AG09309 (cell line): Measurements from ENCODE around the gene ESR2.
"Not testable (repeated sequence)": the region's sequence is repeated elsewhere in the genome, so short reads cannot be mapped to it uniquely, and the experiment has no call there.

ENCODE experiments used
- DNase-seq: peaks from one replicate; pipeline ENCODE4 v3.0.0-alpha.2; 2010; ENCODE audit warnings: low read depth
- H3K4me3 ChIP-seq: 2 replicates; pipeline ENCODE4 v1.5.1; 2011; ENCODE audit warnings: mild to moderate bottlenecking, low read depth, low read length, moderate library complexity; ENCODE audit not compliant: control insufficient read depth
- TF ChIP-seq, protein P1 (sequence below): IDR thresholded peaks from 2 replicates; pipeline ENCODE4 v1.5.1; 2011; ENCODE audit warnings: mild to moderate bottlenecking, low read depth, low read length, inconsistent platforms; ENCODE audit not compliant: insufficient read depth, control insufficient read depth; ENCODE audit errors: missing control alignments

Gene ESR2

DNA sequence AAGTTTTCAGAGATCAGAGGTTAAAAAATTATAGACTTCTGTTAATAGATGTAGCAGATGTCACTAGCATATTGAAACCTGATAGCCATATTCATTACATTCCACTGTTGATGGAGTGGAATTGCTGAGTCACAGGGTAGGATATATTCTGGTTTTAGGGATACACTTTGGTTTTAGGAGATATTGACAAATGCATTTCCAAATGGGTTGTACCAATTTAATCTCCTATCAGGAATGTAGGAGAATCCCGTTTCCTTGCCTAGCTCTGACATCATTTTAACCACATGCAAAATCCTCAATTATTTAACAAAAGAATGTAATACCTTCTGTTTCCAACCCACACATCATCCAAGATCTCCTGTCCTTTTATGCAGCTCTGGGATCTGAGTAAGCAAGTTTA is 30.7 kb upstream of the ESR2 start:
- no peak overlapping the region for H3K4me3 ChIP-seq
- TF ChIP-seq, protein P1, sequence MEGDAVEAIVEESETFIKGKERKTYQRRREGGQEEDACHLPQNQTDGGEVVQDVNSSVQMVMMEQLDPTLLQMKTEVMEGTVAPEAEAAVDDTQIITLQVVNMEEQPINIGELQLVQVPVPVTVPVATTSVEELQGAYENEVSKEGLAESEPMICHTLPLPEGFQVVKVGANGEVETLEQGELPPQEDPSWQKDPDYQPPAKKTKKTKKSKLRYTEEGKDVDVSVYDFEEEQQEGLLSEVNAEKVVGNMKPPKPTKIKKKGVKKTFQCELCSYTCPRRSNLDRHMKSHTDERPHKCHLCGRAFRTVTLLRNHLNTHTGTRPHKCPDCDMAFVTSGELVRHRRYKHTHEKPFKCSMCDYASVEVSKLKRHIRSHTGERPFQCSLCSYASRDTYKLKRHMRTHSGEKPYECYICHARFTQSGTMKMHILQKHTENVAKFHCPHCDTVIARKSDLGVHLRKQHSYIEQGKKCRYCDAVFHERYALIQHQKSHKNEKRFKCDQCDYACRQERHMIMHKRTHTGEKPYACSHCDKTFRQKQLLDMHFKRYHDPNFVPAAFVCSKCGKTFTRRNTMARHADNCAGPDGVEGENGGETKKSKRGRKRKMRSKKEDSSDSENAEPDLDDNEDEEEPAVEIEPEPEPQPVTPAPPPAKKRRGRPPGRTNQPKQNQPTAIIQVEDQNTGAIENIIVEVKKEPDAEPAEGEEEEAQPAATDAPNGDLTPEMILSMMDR, result no peak
- DNase-seq, result peak; percentile 18

DNA sequence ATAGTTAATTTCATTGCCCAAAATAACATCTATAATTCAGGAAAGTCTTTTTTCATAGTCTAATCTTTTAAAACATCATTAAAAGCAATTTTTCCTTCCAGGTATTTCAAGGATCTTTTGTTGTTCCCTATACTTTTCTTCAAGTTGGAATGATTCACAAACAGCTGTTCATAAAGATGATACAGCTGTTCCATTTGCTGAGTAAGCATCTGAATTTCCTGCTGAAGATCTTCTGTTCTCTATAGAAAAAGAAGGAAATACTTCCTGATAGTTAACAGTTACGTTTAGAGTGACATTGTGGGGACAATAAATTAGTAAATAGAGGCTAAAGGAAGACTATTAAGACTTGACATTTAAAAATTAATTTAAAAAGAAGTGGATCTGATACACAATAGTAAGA is 30.3 kb upstream of the ESR2 start:
- DNase-seq, result no peak
- no peak overlapping the region for H3K4me3 ChIP-seq
- TF ChIP-seq, protein P1, result no peak

DNA sequence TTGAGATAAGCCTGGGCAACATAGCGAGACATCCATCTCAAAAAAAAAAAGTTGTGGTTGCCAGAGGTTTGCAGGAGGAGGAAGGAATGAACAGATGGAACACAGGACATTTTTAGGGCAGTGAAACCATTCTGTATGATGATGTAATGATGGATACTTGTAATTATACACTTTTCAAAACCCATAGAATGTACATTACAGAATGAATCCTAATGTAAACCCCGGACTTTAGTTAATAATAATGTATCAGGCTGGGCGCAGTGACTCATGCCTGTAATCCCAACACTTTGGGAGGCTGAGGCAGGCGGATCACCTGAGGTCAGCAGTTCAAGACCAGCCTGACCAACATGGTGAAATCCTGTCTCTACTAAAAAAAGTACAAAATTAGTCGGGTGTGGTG is 26.2 kb upstream of the ESR2 start:
- H3K4me3 ChIP-seq, DNase-seq: not testable (repeated sequence)

DNA sequence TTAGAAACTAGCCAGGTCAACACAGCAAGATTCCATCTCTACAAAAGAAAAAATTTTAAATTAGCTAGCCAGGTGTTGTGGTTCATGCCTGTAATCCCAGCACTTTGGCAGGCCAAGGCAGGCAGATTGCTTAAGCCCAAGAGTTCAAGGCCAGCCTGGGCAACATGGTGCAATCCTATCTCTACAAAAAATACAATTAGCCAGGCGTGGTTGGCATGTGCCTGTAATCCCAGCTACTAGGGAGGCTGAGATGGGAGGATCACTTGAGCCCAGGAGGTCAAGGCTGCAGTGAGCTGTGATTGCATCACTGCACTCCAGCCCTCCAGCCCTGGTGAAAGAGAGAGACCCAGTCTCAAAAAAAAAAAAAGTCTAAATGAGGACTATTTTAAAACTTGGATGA is 24.5 kb upstream of the ESR2 start:
- H3K4me3 ChIP-seq, DNase-seq: not testable (repeated sequence)

DNA sequence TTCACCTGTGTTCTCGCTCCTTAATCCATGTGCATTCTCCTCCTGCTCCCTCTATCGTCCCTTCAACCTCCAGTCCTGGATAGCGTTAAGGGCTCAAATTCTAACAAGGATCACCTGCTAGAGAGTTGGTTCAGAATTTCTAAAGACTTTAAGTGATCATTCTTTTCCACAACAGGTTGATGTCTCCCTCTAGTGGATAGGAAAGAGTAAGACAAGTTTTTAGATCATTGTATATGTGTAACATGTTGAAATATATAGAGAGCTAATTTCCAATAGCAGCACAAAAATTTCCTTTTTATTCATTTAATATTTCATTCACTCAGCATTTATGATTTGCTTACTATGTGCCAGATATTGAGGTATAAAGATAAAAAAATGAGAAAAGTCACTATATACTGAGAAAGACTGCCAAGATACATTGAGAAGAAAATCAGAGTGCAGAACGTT is 9.3 kb upstream of the ESR2 start:
- TF ChIP-seq, protein P1, result peak; percentile 71
- no peak overlapping the region for H3K4me3 ChIP-seq
- DNase-seq, result peak; percentile 16

DNA sequence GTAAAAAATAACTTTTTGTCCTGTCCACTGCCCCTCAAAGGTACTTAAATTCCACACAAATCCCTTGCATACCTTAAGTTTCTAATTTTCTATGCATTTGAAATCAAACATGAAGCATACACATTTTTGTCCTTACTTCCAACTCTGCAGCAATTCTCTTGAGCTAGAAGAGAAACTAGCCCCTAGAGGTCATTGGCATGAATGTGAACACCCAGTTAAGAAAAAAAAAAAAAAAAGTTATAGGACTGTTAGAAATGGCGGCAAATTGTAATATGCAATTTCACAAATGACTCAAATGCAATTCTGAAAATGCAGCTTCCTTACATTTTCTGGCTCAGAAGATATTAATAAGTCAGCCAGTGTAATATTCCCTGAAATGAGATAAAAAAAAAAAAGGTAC is 4.6 kb upstream of the ESR2 start:
- no peak overlapping the region for H3K4me3 ChIP-seq
- TF ChIP-seq, protein P1, result no peak
- DNase-seq, result no peak

DNA sequence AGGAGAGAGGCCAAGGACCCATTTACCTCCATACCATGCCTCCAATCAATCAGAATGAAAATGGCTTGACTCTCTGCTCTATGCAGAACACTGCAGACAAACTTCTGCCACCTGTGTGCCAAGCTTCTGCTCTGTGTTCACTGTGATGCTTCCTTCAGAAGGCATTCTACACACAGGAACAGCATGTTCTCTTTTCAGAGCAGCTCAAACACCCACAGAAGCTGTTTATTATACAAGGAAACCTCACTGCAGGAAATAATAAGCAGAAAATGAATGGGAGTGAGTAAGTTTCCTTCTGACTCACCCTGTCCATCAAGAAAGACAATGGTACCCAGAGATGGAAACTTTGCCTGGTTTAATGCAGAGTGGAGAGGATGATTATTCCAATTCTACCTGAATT is 2.4 kb upstream of the ESR2 start:
- H3K4me3 ChIP-seq, result no peak overlapping the region
- DNase-seq, result no peak
- TF ChIP-seq, protein P1, result no peak

DNA sequence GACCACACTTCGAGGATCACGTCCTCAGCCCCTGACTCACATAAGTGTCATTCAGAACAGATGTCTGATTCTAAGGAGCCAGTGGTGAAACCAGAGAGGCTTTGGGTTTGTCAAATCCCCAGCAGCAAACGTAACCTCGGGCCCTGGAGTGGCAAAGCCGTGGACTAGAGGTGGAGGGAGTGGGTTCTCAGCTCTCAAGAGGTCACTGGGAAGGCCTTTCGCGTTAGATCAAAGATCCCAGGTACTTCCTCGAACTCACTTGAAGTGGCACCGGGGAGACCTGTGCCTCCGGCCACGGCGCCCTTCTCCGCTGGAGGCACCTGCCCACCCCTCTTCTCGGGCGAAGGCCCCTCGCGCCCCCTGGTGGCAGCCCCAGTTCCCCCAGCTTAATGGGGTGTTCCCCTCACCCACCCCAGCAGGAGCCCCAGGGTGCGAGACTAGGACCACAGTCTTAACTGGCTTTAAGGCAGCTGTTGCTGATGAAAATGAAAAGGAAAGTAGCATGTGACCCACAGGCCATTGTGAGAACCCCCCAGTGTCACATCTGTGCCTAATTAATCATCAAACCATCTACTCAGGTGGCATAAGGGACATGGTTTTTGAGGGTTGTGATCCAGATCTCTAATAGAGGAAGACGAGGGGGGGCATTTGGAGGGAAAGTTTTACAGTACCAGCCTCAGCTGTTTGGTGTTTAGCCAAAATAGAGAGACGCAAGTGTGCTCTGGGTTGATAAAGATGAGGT is 672 bp upstream of the ESR2 start:
- TF ChIP-seq, protein P1, result peak; percentile 88
- H3K4me3 ChIP-seq, result peak overlapping the region; percentile 28
- DNase-seq, result no peak
